Hepatic stellate cell (primary cell): Measurements from ENCODE around the gene PRKCI.
"Not testable (repeated sequence)": the region's sequence is repeated elsewhere in the genome, so short reads cannot be mapped to it uniquely, and the experiment has no call there.

Experiments used
- DNase-seq: peaks from one replicate; pipeline ENCODE4 v3.0.0; 2011; ENCODE audit warnings: low spot score

The PRKCI gene

DNA sequence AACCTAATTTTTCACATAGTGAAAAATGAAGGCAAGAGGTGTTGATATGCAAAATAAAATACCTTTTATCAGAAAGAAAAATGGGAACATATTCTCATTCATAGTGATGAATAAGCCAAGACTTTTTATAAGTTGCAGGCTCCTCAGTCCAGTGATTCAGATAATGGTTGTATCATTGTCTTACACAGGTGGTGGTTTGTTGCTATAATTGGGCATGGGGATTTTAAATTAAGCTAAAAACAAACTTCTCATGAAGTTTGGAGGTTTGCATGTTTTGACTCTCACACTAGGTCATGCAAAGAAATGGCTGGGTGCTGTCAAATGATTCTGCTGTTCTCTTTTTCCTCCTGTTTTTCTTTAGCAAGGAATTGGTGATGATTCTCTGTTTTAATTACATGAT lies 74.5 kb downstream of the PRKCI start:
- DNase-seq, result no peak

DNA sequence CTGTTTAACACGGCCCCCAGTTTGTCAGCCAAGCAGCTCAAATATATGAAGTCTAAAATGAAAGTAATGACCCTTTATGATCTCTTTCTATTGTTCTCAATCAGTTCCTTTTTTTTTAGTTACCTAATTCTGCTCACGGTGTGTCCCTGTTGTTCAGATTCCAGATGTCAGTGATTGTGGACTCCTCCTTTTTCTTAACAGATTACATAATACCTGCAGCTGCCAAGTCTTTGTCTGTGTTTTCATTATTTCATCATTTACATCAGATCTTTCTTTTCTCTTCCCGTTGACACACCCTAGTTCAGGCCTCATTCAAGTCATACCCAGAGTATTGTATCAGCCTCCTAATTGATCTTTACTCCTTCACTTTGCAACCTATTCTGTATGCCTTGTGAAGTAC lies 79.2 kb downstream of the PRKCI start:
- no peak for DNase-seq

DNA sequence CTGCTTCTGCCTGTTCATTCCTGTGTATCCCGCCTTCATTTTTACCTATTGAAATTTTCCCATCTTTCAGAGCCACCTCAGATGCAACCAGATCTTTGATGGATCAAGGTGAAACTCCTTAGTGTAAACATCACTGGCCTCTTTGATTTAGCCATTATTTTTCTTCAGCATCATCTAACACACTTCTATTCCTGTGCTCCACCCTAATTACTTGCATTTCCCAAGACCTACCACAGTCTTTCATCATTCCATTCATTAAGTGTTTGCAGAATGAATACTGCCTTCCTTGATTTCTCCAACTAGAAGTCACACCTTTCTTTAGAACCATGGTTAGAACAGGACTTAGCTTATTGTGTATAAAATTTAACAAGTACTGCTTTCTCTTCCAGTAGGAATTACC lies 79.8 kb downstream of the PRKCI start:
- DNase-seq, result no peak

DNA sequence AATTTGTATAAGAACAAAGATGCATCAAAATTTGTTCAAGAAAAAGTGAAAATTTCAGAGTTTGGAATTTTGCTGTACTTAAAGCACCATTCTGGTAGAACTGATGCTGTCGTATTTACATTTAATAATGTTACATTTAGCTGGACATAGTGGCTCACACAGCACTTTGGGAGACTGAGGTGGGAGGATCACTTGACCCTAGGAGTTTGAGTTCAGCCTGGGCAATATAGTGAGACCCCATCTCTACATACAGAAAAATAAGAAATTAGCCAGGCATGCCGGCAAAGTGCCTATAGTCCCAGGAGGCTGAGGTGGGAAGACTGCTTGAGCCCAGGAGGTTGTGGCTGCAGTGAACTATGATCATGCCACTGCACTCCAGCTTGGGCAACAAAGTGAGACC lies 83.8 kb downstream of the PRKCI start:
- no peak for DNase-seq

DNA sequence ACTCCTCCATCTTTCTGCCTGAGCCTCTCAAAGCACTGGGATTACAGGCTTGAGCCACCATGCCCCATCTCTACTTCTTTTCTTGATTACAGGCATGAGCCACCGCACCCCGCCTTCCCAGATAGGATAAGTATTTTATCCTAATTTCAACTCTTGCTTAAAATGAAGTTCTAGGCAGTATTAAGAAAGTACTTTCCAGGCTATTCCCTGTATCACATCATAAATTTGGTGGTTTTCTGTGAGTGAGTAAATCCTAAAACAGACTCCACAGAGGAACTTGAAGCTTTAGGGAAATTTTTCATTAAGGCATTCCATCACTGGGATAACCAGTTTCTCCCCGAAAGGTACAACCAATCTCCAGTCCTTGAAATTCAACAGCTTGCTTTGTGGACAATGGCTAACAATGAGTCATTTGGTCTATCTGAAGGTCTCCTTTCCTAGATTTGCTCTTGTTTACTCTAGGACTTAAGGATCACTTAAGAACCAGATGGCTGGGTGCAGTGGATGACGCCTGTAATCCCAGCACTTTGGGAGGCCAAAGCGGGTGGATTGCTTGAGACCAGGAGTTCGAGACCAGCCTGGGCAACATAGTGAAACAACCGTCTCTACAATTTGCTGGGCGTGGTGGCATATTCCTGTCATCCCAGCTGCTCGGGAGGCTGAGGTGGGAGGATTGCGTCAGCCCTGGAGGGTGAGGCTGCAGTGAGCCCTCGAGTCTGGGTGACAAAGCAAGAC lies 85.6 kb downstream of the PRKCI start:
- no peak for DNase-seq

DNA sequence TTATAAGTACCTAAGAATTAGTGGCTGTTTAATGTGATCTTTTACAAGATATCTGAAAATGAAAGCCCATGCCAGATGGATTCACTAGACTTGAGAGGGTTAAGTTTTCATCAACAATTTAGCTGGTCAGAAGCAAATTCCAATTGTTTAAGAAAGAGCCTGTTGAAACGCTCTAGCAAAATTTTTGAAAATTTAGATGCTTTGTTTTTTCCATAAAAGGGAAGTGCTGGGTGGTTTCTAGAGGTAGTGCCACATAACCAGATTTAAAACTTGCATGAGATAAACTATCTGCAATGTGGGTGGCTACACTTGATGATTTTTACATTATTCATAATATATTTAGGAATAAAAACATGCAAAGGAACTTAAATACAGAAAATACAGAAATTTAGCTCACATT lies 86.8 kb downstream of the PRKCI start:
- DNase-seq, result no peak

DNA sequence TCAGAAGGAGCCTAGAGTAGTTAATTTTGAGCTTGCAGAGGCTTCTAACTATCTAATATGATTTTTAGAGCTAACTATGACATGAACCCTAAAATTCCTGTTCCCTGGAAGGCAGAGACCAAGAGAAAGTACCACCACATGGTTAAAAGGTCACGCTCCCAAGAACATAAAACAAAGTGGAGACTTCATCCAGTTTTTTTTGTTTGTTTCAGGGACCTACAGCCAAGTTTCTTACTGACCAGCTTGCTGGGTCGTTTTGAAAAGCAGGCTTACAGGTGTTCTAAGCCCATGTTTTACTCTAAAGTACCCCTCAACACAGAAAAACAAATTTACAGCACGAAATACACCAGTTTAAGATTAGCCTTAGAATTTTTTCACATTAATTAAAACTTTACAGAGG lies 95.7 kb downstream of the PRKCI start:
- DNase-seq, result no peak

DNA sequence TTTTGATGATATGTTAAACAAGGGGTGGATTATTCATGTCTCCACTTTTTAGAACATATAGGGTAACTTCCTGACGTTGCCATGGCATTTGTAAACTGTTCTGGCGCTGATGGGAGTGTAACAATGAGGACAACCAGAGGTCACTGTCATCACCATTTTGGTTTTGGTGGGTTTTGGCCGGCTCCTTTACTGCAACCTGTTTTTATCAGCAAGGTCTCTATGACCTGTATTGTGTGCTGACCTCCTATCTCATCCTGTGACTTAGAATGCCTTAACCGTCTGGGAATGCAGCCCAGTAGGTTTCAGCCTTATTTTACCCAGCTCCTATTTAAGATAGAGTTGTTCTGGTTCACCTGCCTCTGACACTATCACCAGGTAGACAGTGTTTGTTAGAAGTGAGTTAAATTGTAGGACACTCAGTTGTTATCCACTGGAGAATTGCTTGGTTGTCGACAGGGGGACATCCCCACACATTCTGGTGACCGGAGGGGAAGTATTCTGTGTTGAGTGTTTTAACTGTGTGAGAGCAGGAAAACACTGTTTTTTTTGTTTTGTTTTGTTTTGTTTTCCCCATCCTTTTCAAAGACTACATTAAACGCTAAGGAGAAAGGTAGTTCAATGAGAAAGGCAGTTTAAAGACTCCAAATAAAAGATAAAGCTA lies 98.4 kb downstream of the PRKCI start:
- no peak for DNase-seq

DNA sequence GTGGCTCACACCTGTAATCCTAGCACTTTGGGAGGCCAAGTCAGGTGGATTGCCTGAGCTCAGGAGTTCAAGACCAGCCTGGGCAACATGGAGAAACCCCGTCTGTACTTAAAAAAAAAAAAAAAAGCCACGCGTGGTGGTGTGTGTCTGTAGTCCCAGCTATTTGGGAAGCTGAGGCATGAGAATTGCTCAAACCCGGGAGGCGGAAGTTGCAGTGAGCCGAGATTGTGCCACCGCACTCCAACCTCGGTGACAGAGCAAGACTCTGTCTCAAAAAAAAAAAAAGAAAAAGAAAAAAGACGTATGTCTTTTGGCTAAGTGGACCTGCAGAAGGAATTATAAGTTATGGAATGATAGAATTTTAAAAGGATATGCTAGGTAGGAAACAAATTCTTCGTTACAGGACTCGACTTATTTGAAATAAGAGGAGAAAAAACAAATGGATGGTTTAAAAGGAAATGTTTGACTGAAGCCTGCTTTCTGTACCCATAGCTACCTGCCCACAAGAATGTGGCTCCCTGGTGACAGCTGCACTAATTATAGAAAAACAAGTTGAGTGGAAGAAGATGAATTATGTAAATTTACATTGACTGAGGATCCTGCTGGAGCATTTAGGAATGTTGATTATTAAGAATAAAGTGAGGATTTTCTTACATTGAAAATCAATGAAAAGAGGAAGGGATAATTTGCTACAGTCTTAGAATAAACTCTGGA lies 99.3 kb downstream of the PRKCI start:
- DNase-seq, result peak; percentile 12

DNA sequence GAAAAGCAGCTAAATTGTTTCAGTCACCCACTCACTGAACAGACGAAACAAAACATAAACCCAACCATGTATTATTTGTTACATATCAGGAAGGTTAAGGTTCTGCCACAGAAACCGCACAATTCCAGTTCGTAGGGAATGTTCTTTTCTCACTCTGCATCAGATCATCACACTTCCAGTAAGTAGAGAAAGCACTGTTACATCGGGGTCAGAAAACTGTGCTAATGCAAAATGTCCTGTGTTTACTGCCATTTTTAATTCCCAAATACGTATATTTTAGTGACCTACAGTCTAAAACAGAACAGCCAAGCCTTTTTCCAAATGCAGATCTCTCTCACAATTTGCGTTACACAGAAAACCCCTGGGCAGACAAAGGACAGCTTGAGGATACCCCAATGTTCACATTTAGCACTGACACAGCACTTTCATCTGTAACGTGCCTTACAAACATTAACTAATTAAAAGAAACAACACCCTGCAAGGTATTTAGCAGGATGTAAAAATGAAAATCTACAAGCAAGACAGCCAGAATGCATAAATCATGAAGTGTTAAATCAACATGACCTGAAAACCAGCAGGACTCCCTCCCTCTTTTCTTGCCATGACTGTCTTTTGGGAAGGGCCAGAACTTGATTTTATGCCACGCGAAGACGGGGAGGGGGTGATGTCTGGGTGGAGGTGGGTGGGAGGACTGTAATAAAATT lies 100.5 kb downstream of the PRKCI start:
- no peak for DNase-seq

DNA sequence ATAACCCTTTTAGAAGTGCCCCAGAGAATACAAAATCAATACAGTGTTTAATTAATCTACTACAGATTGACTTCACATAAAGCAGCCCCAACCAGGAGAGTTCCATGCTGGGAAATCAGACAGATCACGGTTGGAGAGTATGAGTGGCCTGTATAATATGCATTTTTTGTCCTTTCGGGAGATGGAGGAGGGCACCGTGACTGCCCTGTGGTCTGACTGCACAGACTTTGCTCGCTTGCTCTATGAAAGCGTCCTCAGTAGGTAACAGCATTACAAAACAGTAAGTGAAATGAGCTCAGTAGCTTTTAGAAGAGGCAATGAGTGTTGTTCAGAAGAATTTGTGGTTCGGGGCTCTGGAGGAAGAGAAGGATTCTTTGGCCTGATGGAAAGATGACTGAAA lies 101.1 kb downstream of the PRKCI start:
- no peak for DNase-seq

DNA sequence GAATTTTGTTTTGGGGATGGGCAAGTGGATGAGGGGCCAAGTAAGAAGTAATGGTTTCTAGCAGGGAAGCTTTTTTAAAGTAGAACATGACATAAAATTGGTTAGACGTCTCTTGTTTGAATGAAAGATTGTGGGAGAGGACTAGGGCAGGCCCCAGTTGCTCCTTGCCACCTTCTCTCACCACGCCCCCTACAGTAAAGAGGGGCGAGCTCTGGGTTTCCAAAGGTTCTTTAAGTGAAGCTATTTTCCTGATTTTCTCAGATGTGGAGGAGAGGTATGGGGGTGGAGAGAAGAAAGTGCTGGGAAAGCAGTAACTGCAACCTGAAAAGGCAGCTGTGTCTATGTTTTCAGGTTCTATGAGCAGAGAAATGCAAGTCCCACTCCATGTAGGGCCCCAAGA lies 102.7 kb downstream of the PRKCI start:
- DNase-seq, result no peak

DNA sequence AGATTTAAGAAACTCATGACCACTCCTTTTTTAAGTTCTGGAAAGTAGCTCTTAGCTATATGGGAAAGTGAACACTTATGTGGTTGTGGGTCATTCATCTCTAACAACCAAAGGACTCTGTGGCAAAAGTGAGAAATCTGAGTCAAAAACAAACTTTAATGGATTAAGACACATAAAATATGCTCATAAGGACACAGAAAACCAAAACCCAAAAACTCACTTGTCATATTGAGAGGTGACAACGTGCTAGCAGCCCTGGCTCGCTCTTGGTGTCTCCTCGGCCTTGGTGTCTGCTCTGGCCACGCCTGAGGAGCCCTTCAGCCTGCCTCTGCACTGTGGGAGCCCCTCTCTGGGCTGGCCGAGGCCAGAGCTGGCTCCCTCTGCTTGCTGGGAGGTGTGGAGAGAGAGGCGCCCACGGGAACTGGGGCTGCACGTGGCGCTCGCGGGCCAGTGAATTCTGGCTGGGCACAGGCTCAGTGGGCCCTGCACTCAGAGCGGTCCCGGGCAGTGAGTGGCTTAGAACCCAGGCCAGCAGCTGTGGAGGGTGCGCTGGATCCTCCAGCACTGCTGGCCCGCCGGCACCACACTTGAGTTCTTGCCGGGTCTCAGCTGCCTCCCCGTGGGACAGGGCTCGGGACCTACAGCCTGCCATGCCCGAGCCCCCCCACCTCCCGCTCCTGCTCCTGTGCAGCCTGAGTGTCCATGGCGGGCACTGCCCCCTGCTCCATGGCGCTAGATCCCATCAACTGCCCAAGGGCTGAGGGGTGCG lies 105.0 kb downstream of the PRKCI start:
- no peak for DNase-seq

DNA sequence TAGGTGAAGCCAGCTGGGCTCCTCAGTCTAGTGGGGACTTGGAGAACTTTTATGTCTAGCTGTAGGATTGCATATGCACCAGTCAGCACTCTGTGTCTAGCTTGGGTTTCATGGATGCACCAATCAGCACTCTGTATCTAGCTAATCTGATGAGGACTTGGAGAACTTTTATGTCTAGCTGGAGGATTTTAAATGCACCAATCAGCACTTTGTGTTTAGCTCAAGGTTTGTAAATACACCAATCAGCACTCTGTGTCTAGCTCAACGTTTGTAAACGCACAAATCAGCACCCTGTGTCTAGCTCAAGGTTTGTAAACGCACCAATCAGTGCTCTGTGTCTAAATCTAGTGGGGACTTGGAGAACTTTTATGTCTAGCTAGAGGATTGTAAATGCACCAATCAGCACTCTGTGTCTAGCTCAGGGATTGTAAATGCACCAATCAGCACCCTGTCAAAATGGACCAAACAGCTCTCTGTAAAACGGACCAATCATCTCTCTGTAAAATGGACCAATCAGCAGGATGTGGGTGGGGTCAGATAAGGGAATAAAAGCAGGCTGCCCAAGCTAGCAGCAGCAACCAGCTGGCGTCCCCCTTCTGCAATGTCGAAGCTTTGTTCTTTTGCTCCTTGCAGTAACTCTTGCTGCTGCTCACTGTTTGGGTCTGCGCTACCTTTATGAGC lies 105.8 kb downstream of the PRKCI start:
- not testable (repeated sequence) for DNase-seq

DNA sequence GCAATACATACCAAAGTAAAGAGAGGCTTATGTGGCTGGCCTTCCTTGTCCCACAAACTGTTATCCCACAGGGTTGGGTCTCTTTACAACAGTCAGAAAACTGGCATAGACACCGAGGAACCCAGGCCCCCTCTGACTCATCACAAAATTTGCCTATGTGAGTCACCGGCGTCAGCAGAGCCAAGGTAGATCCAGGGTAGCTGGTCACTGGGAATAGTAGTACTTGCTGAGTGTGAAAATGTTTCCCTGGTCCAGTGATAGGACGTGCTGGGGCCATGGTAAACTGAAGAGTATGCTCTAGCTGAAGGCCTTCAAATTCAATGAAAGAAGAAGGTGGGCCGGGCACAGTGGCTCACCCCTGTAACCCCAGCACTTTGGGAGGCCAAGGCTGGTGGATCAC lies 108.1 kb downstream of the PRKCI start:
- DNase-seq, result no peak

DNA sequence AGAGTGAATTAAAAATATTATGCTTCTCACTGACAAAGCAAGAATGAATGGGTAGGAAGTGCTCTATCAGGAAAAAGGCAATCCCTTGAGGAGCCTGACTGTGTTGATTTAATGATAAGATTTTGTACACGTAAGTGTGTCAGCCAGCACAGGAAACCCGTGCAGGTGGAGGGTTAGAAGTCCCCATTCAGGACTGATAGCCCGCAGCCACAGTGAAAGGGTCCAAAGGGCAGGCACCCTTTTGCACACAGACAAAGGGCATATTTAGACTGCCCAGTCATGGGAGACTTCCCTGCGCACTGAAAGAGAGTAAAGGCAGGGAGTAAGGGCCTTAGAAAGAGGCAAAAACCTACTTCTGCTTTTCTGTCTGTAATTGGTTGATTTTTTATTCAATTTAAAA lies 108.9 kb downstream of the PRKCI start:
- no peak for DNase-seq

DNA sequence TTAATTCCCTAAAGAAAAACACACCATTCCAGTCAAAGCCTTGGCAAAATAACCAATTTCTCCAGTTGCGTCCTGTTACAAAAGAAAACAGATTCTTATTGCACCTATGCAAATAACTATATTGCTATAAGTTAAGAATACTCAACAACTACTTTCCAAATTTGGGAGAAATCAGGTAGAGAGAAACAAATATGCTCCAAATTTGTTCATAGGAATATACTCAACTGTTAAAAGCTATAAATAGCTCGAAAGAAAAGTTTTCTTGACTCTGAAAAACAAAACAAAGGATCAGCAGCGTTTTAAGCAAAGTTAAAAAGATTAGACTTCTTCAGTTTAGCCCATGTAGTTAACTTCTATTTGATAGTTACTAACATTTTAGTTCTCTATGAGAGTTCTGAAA lies 115.2 kb downstream of the PRKCI start:
- no peak for DNase-seq

DNA sequence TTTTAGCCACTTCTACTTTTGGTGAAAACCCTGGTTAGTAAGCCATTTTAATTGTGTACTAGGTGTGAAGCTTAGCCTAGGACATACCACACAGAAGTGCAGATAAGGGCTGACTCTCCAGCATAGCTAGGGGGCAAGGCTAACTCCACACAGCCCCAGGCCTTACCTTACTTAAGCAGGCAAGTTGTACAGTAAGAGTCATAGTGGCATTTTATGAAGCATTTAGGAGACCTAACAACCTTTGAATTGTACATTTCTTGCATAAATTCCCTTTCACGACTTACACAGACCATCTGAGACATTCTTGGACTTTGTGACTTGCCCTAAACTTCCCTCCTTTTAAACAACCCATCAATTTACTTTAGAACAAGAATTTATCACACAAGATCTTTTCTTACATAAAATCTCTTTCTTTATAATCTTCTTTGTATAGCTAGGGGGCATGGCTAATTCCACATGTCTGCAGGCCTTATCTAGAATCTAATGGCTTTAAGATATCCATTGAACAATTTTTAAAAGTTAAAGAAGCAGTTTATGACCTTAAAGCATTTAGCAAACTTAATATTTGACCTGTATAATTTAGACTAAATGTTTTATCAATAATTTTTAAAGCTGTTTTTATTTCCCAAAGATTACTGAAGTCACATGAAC lies 116.6 kb downstream of the PRKCI start:
- DNase-seq, result no peak

DNA sequence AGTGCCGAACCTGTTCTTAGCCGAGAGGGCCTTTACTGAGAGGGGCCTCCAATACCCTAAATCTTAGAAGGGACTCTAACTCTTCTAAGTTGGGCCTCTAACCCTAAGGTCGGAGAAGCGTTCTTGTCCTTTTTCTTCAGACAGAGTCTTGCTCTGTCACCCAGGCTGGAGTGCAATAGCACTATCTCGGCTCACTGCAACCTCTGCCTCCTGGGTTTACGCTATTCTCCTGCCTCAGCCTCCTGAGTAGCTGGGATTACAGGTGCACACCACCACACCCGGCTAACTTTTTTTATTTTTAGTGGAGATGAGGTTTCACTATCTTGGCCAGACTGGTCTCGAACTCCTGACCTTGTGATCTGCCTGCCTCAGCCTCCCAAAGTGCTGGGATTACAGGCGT lies 120.0 kb downstream of the PRKCI start:
- DNase-seq, result not testable (repeated sequence)

DNA sequence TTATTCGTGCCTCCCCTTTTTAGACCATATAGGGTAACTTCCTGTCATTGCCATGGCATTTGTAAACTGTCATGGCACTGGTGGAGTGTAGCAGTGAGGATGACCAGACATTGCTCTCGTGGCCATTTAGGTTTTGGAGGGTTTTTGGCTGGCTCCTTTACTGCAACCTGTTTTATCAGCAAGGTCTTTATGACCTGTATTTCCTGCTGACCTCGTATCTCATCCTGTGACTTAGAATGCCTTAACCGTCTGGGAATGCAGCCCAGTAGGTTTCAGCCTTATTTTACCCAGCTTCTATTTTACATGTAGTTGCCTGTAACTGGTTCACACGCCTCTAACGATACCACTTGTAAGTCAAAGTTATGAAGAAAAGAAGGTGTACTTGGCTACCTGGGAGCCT lies 121.6 kb downstream of the PRKCI start:
- not testable (repeated sequence) for DNase-seq

DNA sequence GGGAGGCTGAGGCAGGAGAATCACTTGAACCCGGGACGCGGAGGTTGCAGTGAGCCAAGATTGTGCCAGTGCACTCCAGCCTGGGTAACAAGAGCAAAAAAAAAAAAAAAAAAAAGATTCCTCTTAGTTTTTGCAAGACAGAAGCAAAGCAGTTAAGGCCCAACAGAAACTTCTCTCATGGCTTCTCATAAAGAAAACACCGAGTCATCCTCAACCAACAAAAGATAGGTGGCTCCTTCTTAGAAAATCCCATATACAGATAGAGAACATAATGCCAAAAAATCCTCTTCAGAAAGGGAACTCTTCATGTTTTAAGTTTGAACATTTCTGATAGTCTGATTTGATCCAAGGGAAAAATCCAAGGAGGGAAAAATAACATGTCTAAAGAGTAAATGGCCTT lies 122.7 kb downstream of the PRKCI start:
- DNase-seq, result no peak
